HFFc6 (cell line): ENCODE measurements around the gene PRSS2. TPM values are rescaled to one million over a fixed set of nuclear protein-coding genes. Genes with fewer than 3 reads are reported as not detected.
"Not testable (repeated sequence)": the region's sequence is repeated elsewhere in the genome, so short reads cannot be mapped to it uniquely, and the experiment has no call there.

Source experiments
- DNase-seq: peaks from one replicate; pipeline ENCODE4 v3.0.0-alpha.2; 2018
- H3K27ac Mint-ChIP-seq: 2 replicates; pipeline ENCODE4 v1.8.0; 2020; ENCODE audit warnings: mild to moderate bottlenecking, mixed read lengths
- H3K27me3 Mint-ChIP-seq: 2 replicates; pipeline ENCODE4 v1.8.0; 2021; ENCODE audit warnings: mild to moderate bottlenecking, moderate library complexity, mixed read lengths; ENCODE audit not compliant: insufficient read depth
- H3K36me3 Mint-ChIP-seq: 2 replicates; pipeline ENCODE4 v1.8.0; 2021; ENCODE audit warnings: low read depth, mixed read lengths
- H3K4me1 Mint-ChIP-seq: 2 replicates; pipeline ENCODE4 v1.8.0; 2020; ENCODE audit warnings: low read depth, mixed read lengths
- H3K4me3 Mint-ChIP-seq: 2 replicates; pipeline ENCODE4 v1.8.0; 2020; ENCODE audit warnings: mild to moderate bottlenecking, moderate library complexity, mixed read lengths
- H3K9me3 Mint-ChIP-seq: 2 replicates; pipeline ENCODE4 v1.8.0; 2020; ENCODE audit warnings: mild to moderate bottlenecking, mixed read lengths
- total RNA-seq, 6 experiments: library from RNA; stranded (reverse); fragmentation: NEBNext Ultra II Directional; extraction: Animal tissue kit (Norgen Biotek cat#: 25700); gene quantifications; 2 replicates in 1 of 6; 3 replicates in 5 of 6; pipeline ENCODE4 v1.2.3, GENCODE V29; 2021
- TF ChIP-seq, protein P1 (sequence below): fragments of 200-600 bp; sonication (generic); IDR thresholded peaks from 2 replicates; pipeline ENCODE4 v1.5.0; 2021; ENCODE audit warnings: antibody characterized with exemption, mild to moderate bottlenecking

PRSS2 gene
- total RNA-seq, 6 experiments from 2014 or later: not detected

DNA sequence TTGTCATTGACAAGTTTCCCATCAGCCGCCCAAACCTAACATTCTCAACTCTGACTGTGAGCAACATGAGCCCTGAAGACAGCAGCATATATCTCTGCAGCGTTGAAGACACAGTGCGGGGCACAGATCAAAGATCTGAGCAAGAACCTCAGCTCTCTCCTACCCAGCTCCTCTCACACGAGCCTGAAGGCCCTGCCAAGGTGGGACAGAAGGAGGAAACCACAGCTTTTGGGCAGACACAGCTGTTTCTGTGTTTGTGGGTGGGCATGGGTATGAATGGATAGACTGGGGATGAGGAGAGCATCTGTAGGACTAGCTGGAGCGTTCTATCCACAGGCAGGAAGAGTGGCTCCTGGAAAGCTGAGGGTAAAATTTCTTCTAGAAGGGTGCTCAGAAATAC, 30.0 kb upstream of the PRSS2 start:
- Mint-ChIP-seq H3K27ac (no peak overlapping the region), H3K4me3 (no peak overlapping the region), H3K4me1 (0 out of 2 replicates have a peak, but pooled peaks cover 5% of the 10 kb centered on the region), H3K27me3 (peaks cover 3% of the 10 kb centered on the region; the same call in 1 of the 2 replicates), H3K9me3 (no peaks in the 10 kb centered on the region), H3K36me3 (no peaks in the 10 kb centered on the region)
- DNase-seq: no peak
- TF ChIP-seq, protein P1, sequence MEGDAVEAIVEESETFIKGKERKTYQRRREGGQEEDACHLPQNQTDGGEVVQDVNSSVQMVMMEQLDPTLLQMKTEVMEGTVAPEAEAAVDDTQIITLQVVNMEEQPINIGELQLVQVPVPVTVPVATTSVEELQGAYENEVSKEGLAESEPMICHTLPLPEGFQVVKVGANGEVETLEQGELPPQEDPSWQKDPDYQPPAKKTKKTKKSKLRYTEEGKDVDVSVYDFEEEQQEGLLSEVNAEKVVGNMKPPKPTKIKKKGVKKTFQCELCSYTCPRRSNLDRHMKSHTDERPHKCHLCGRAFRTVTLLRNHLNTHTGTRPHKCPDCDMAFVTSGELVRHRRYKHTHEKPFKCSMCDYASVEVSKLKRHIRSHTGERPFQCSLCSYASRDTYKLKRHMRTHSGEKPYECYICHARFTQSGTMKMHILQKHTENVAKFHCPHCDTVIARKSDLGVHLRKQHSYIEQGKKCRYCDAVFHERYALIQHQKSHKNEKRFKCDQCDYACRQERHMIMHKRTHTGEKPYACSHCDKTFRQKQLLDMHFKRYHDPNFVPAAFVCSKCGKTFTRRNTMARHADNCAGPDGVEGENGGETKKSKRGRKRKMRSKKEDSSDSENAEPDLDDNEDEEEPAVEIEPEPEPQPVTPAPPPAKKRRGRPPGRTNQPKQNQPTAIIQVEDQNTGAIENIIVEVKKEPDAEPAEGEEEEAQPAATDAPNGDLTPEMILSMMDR: no peak

DNA sequence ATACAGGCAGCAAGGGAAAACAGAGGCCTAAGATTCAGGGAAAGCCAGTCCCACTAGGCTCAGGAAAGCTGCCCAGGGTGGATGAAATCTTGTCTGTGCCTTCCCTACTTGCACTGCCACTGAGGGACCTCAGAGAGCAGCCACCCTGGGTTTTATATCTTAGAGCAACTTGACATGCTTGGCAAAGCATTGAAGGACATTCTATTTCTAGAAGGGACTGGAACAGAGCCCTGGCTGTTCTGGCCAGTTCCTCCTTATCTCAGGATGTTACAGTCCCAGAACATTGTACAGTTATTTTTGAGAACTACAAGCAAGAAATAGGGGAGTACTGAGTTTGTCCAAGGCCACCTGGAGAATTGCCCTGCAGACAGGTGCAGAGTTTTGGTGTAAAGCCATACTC, 28.8 kb upstream of the PRSS2 start:
- DNase-seq, H3K4me1 Mint-ChIP-seq, H3K36me3 Mint-ChIP-seq, H3K27ac Mint-ChIP-seq, H3K27me3 Mint-ChIP-seq, H3K9me3 Mint-ChIP-seq, H3K4me3 Mint-ChIP-seq: not testable (repeated sequence)

DNA sequence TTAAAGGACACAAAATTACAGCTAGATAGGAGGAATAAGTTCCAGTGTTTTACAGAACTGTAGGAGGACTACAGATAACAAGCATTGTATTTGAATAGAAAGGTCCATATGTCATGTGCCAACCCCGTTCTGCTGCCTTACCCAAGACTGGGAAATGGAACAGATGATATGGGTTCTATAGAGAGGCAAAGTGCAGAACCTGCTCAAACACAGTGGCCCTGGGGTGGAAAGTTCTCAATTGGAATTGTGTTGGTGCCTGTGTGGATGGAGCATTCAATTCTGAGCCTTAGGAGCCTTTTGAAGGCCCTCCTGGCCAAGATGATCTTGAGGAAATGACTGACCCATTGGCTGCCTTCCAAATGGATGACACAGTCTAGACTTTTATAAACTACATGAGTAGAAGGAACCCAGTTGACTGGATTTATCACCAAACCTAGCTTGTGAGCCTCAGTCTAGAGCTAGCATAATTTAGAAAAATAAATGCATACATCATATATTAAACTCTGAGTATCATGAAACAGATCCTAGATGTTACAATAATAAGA, 25.6 kb upstream of the PRSS2 start:
- Mint-ChIP-seq H3K4me3 (no peak overlapping the region), H3K27ac (no peak overlapping the region), H3K27me3 (no peaks in the 10 kb centered on the region; the same call in 1 of the 2 replicates), H3K36me3 (no peaks in the 10 kb centered on the region), H3K9me3 (no peaks in the 10 kb centered on the region), H3K4me1 (0 out of 2 replicates have a peak, but pooled peaks cover 5% of the 10 kb centered on the region)
- TF ChIP-seq, protein P1: no peak
- peak; percentile 8 for DNase-seq

DNA sequence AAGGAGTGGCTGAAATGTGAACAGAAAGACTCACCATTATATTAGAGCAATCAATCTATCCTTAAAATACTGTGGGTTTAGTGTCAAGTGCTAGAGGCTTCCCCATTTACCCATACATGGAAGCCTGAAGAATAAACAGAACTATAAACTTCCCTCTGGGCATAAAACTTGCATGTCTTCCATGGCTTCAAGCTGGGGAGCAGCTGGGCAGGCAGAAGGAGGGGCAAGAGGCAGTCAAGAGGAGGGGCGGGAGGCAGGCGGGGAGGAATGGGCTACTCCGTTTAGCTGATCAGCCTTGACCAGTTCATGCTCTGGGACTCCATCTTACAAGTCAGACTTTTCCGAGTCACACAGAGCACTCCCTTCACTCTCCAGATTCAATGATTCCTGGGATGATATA, 25.0 kb upstream of the PRSS2 start:
- peaks cover 1% of the 10 kb centered on the region; the same call in 1 of the 2 replicates for H3K27me3 Mint-ChIP-seq
- H3K36me3 Mint-ChIP-seq: no peaks in the 10 kb centered on the region
- H3K4me1 Mint-ChIP-seq: 0 out of 2 replicates have a peak, but pooled peaks cover 5% of the 10 kb centered on the region
- DNase-seq: no peak
- H3K9me3 Mint-ChIP-seq: no peaks in the 10 kb centered on the region
- TF ChIP-seq, protein P1: no peak
- H3K27ac Mint-ChIP-seq: no peak overlapping the region
- H3K4me3 Mint-ChIP-seq: no peak overlapping the region

DNA sequence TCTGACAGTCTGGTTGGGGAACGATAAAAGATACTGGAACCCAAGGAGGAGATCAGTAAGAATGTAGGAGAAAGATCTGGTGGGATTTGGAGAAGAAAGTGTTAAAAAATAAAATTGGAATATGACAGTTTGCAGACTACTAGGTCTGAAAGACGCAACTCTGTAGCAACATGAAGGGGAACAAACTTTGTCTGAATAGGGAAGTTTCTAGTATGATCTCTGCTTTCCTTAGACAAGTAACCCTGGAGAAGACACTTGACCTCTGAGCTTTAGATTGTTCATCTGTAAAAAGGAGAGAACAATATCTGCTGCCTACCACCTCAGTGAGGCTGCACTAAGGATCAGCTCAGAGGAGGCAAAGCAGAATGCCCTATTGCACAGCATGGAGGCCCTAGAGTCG, 24.5 kb upstream of the PRSS2 start:
- 0 out of 2 replicates have a peak, but pooled peaks cover 5% of the 10 kb centered on the region for H3K4me1 Mint-ChIP-seq
- H3K27me3 Mint-ChIP-seq: peaks cover 1% of the 10 kb centered on the region; the same call in 1 of the 2 replicates
- no peak overlapping the region for H3K27ac Mint-ChIP-seq
- H3K9me3 Mint-ChIP-seq: no peaks in the 10 kb centered on the region
- DNase-seq: no peak
- TF ChIP-seq, protein P1: no peak
- no peaks in the 10 kb centered on the region for H3K36me3 Mint-ChIP-seq
- H3K4me3 Mint-ChIP-seq: no peak overlapping the region

DNA sequence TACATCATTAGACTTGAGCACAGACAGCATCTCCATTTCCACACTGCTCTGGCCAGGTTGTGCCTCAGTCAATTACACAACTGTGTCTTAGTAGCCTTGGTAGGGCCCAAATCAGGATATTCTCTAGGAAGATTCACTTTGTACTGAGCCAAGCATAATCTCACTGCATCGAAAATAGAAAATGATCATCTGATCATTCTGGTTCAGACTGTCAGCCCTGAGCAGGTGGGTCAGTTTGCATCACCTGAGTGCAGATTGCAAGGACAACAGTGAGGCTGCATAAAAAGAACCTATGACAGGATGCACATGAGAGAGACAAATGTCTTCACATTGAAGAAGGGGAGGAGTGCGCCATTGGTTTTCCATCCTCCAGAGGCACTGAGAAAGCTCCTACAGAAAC, 22.4 kb upstream of the PRSS2 start:
- H3K27me3 Mint-ChIP-seq, DNase-seq, H3K27ac Mint-ChIP-seq, H3K36me3 Mint-ChIP-seq, H3K4me1 Mint-ChIP-seq, H3K4me3 Mint-ChIP-seq, H3K9me3 Mint-ChIP-seq: not testable (repeated sequence)
